ENCODE measurements around the gene SPINK9. TPM values are rescaled to one million over a fixed set of nuclear protein-coding genes. Genes with fewer than 3 reads are reported as not detected.

The SPINK9 gene
- total RNA-seq, 1 experiment from 2014 or later, result not detected

DNA sequence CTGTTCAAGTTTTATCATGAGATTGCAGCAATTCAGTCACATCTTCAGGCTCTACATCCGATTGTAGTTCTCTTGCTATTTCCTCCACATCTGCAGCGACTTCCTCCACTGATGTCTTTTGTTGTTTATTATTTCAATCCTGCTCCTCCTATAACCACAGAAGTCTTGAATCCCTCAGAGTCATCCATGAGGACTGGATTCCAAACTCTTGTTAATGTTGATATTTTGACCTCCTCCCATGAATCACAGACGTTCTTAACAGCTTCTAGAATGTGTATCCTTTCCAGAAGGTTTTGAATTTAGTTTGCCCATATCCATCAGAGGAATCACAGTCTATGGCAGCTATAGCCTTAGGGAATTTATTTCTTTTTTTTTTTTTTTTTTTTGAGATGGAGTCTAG lies 52.0 kb downstream of the SPINK9 start:
- intact Hi-C loops (cut with micrococcal nuclease; ENCODE audit: unreplicated experiment), result no loop called here
- Histone ChIP-seq H3K9me3 (no peaks in the 10 kb centered on the region), H3K4me3 (ENCODE audit: low read depth, low read length) (no peak overlapping the region), H3K27me3 (replicated peaks; ENCODE audit: control insufficient read depth, insufficient read depth, low read length) (no peaks in the 10 kb centered on the region), H3K4me1 (peaks cover 16% of the 10 kb centered on the region), H3K36me3 (ENCODE audit: control insufficient read depth, insufficient read depth, low read length) (no peaks in the 10 kb centered on the region; the same call in 1 of the 2 replicates)
- no TSS peak for BruUV-seq (replicated peaks)
- H3K27me3 Mint-ChIP-seq (ENCODE audit: insufficient read depth, unreplicated experiment), result no peaks in the 10 kb centered on the region
- TF ChIP-seq, protein P1, sequence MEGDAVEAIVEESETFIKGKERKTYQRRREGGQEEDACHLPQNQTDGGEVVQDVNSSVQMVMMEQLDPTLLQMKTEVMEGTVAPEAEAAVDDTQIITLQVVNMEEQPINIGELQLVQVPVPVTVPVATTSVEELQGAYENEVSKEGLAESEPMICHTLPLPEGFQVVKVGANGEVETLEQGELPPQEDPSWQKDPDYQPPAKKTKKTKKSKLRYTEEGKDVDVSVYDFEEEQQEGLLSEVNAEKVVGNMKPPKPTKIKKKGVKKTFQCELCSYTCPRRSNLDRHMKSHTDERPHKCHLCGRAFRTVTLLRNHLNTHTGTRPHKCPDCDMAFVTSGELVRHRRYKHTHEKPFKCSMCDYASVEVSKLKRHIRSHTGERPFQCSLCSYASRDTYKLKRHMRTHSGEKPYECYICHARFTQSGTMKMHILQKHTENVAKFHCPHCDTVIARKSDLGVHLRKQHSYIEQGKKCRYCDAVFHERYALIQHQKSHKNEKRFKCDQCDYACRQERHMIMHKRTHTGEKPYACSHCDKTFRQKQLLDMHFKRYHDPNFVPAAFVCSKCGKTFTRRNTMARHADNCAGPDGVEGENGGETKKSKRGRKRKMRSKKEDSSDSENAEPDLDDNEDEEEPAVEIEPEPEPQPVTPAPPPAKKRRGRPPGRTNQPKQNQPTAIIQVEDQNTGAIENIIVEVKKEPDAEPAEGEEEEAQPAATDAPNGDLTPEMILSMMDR (IDR thresholded peaks at IDR 0.05; ENCODE audit: insufficient read depth in 1 of 2, low read depth in 1 of 2, low read length in 1 of 2, severe bottlenecking in 1 of 2, unreplicated experiment in 1 of 2), result no peak
- H3K36me3 Mint-ChIP-seq (ENCODE audit: insufficient read depth, unreplicated experiment), result peaks cover 14% of the 10 kb centered on the region
- no peak overlapping the region for H3K27ac Mint-ChIP-seq (ENCODE audit: unreplicated experiment)
- no peak overlapping the region for H3K4me3 Mint-ChIP-seq (ENCODE audit: unreplicated experiment)
- POLR2A ChIA-PET, result no interaction called here
- CTCF ChIA-PET, result no interaction called here
- H3K9me3 Mint-ChIP-seq (ENCODE audit: unreplicated experiment), result no peaks in the 10 kb centered on the region
- H3K4me1 Mint-ChIP-seq (ENCODE audit: low read depth, unreplicated experiment), result peaks cover 24% of the 10 kb centered on the region
- no peak for DNase-seq

DNA sequence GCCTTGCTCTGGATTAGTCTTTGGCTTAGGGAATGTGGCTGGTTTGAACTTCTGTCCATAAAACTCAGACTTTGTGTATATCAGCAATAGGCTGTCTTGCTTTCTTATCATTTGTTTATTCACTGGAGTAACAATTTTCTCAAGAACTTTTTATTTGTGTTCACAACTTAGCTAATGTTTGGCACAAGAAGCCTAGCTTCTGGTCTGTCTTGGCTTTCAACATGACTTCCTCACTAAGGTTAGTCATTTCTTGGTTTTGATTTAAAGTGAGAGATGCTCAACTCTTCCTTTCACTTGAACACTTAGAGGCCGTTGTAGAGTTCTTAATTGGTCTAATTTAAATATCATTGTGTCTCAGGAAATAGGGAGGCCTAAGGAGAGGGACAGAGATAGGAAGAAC lies 53.3 kb downstream of the SPINK9 start:
- Histone ChIP-seq H3K4me3 (ENCODE audit: low read depth, low read length) (no peak overlapping the region), H3K4me1 (peaks cover 29% of the 10 kb centered on the region), H3K9me3 (no peaks in the 10 kb centered on the region), H3K36me3 (ENCODE audit: control insufficient read depth, insufficient read depth, low read length) (no peaks in the 10 kb centered on the region; the same call in 1 of the 2 replicates), H3K27me3 (replicated peaks; ENCODE audit: control insufficient read depth, insufficient read depth, low read length) (no peaks in the 10 kb centered on the region)
- Mint-ChIP-seq H3K36me3 (ENCODE audit: insufficient read depth, unreplicated experiment) (peaks cover 10% of the 10 kb centered on the region), H3K27me3 (ENCODE audit: insufficient read depth, unreplicated experiment) (no peaks in the 10 kb centered on the region), H3K4me3 (ENCODE audit: unreplicated experiment) (no peak overlapping the region), H3K27ac (ENCODE audit: unreplicated experiment) (no peak overlapping the region), H3K9me3 (ENCODE audit: unreplicated experiment) (no peaks in the 10 kb centered on the region), H3K4me1 (ENCODE audit: low read depth, unreplicated experiment) (peaks cover 28% of the 10 kb centered on the region)
- CTCF ChIA-PET, result interaction anchor here (0.7 kb wide), 1 partner anchor 10 kb away, joined by 3 read pairs; no protein-coding TSS in a partner anchor
- intact Hi-C loops (cut with micrococcal nuclease; ENCODE audit: unreplicated experiment), result no loop called here
- TF ChIP-seq, protein P1 (IDR thresholded peaks at IDR 0.05; ENCODE audit: insufficient read depth in 1 of 2, low read depth in 1 of 2, low read length in 1 of 2, severe bottlenecking in 1 of 2, unreplicated experiment in 1 of 2), result no peak
- no TSS peak for BruUV-seq (replicated peaks)
- POLR2A ChIA-PET, result no interaction called here
- no peak for DNase-seq

Other genes starting within 250 kb of the SPINK9 start
- gene SPINK14, start 167.0 kb upstream of the SPINK9 start, total RNA-seq (2022), result not detected in 2 replicates
- not detected in 2 replicates for gene SPINK6, start 132.5 kb upstream of the SPINK9 start, total RNA-seq (2022)
- not detected in 2 replicates for gene MARCOL, start 97.0 kb upstream of the SPINK9 start, total RNA-seq (2022)
- gene SPINK13, start 66.8 kb upstream of the SPINK9 start, total RNA-seq (2022), result not detected in 2 replicates
- not detected in 2 replicates for gene SPINK7, start 23.1 kb upstream of the SPINK9 start, total RNA-seq (2022)
- 36.7 and 45.5 TPM in 2 replicates for gene FBXO38, start 48.4 kb downstream of the SPINK9 start, total RNA-seq (2022)